GM12878 (cell line): ENCODE measurements around the gene DLX5. TPM values are rescaled to one million over a fixed set of nuclear protein-coding genes. Genes with fewer than 3 reads are reported as not detected.

Source experiments
- ATAC-seq: fragments of 200-7000 bp; cut with Tn5 transposase; 3 replicates; pipeline ENCODE4 v1.9.1; 2020; ENCODE audit warnings: mild to moderate bottlenecking, moderate library complexity
- BruUV-seq: library from RNA; stranded (reverse); fragments of 400-500 nt; replicated peaks from 2 replicates; lab custom pipeline; 2021; lab: Mats Ljungman, UMichigan
- CTCF ChIA-PET: fragments of 300-600 bp; sonication (Branson Sonifier 250); formaldehyde crosslinking; extraction: SDS; loops from one replicate; lab custom pipeline; 2021; ENCODE audit warnings: inconsistent platforms; lab: Yijun Ruan, JAX
- POLR2A ChIA-PET: fragments of 350-600 bp; formaldehyde crosslinking; extraction: SDS; loops from one replicate; lab custom pipeline; 2021; ENCODE audit warnings: inconsistent platforms; lab: Charles Lee
- RAD21 ChIA-PET: fragments of 300-600 bp; sonication (Branson Sonifier 250); formaldehyde crosslinking; loops from one replicate; lab custom pipeline; 2023; ENCODE audit warnings: antibody characterized with exemption; ENCODE audit not compliant: unreplicated experiment; lab: Charles Lee
- SMC1A ChIA-PET: fragments of 300-600 bp; sonication (Branson Sonifier 250); formaldehyde crosslinking; loops from one replicate; lab custom pipeline; 2023; ENCODE audit not compliant: unreplicated experiment, uncharacterized antibody; lab: Charles Lee
- DNase-seq: peaks from one replicate; pipeline ENCODE4 v3.0.0-alpha.2; 2011; ENCODE audit warnings: low read depth, low spot score
- FAIRE-seq: peaks from 3 replicates; lab custom pipeline; 2011; peaks lifted over from hg19 to GRCh38; lab: Jason Lieb, UNC
- H2AFZ ChIP-seq: 2 replicates; pipeline ENCODE4 v1.6.0; 2011; ENCODE audit warnings: low read depth, low read length, control low read depth; ENCODE audit not compliant: control insufficient read depth
- H3K27ac ChIP-seq: 2 replicates; pipeline ENCODE4 v1.5.1; 2011; ENCODE audit warnings: control low read depth; ENCODE audit not compliant: control insufficient read depth, insufficient read depth
- H3K27me3 ChIP-seq, 2 experiments: replicated peaks in 1 of 2; 2 replicates each; pipeline versions ENCODE4 v1.6.0 to v1.6.1; 2011; ENCODE audit warnings: low read length in 1 of 2; ENCODE audit not compliant: control insufficient read depth in 2 of 2, insufficient read depth in 2 of 2
- H3K36me3 ChIP-seq, 2 experiments: 2 replicates each; pipeline ENCODE4 v1.5.1; 2011; ENCODE audit warnings: low read length in 1 of 2; ENCODE audit not compliant: control insufficient read depth in 2 of 2, insufficient read depth in 2 of 2
- H3K4me1 ChIP-seq: 2 replicates; pipeline ENCODE4 v1.6.1; 2011; ENCODE audit warnings: mild to moderate bottlenecking, low read length, moderate library complexity, mixed read lengths; ENCODE audit not compliant: control insufficient read depth, insufficient read depth
- H3K4me2 ChIP-seq: 2 replicates; pipeline ENCODE4 v1.6.0; 2011; ENCODE audit warnings: control low read depth; ENCODE audit not compliant: control insufficient read depth, insufficient read depth
- H3K4me3 ChIP-seq: fragments of 200-600 bp; sonication (generic); 2 replicates; pipeline ENCODE4 v1.5.1; 2016
- H3K79me2 ChIP-seq: 2 replicates; pipeline ENCODE4 v1.6.0; 2011; ENCODE audit warnings: low read length; ENCODE audit not compliant: control insufficient read depth, insufficient read depth
- H3K9ac ChIP-seq: 2 replicates; pipeline ENCODE4 v1.8.0; 2011; ENCODE audit warnings: low read length, control low read depth, mixed read lengths; ENCODE audit not compliant: control insufficient read depth, insufficient read depth
- H3K9me3 ChIP-seq: replicated peaks from 3 replicates; pipeline ENCODE4 v1.5.1; 2011; ENCODE audit warnings: mild to moderate bottlenecking, low read length; ENCODE audit not compliant: control insufficient read depth, insufficient read depth
- H4K20me1 ChIP-seq: 2 replicates; pipeline ENCODE4 v1.6.0; 2011; ENCODE audit not compliant: control insufficient read depth, insufficient read depth
- CEBPB ChIP-seq, 2 experiments: fragments of 150-350 bp in 1 of 2; IDR thresholded peaks; 2 replicates each; pipeline ENCODE4 v1.6.1; 2012 to 2014; ENCODE audit warnings: low read depth in 2 of 2, low read length in 2 of 2, borderline replicate concordance in 1 of 2, inconsistent platforms in 1 of 2
- MEF2B ChIP-seq: fragments of 450-650 bp; IDR thresholded peaks from 2 replicates; pipeline ENCODE4 v1.6.1; 2018; ENCODE audit warnings: mild to moderate bottlenecking, moderate library complexity; ENCODE audit not compliant: partially characterized antibody, poor library complexity, severe bottlenecking
- ZBTB40 ChIP-seq: fragments of 450-650 bp; IDR thresholded peaks from 2 replicates; pipeline ENCODE4 v1.6.1; 2016; ENCODE audit warnings: mild to moderate bottlenecking, moderate library complexity, borderline replicate concordance
- WGBS: methylation state at CpG from one replicate; pipeline ENCODE4 v1.1.6; 2016; ENCODE audit warnings: low lambda C conversion rate; ENCODE audit not compliant: insufficient replicate concordance, insufficient coverage; ENCODE audit errors: missing lambda C conversion rate; 5-methylcytosine and 5-hydroxymethylcytosine counted together
- in situ Hi-C: fragments of 300-500 bp; cut with MboI; formaldehyde crosslinking; loops from 9 replicates; pipeline ENCODE4 v1.14.3; 2018; ENCODE audit warnings: mixed read lengths
- intact Hi-C: fragments of 100-400 bp; cut with micrococcal nuclease; formaldehyde crosslinking; loops from one replicate; pipeline ENCODE4 v1.14.2; 2022; ENCODE audit not compliant: unreplicated experiment
- polyA plus RNA-seq, 11 experiments: library from polyadenylated mRNA; depleted of rRNA in 4 of 11; unstranded in 6 of 11; stranded (reverse) in 5 of 11; fragments of >200 nt; fragmentation: Nextera tagmentation in 4 of 11; fragmentation: Illumina TruSeq in 1 of 11; extraction: Ambion mirVana in 4 of 11; extraction: Trizol in 1 of 11; gene quantifications; 1 replicate in 1 of 11; 2 replicates in 10 of 11; pipeline versions ENCODE4 v1.2.1 to v1.2.3, GENCODE V29; 2011 to 2016; ENCODE audit warnings: inconsistent platforms in 2 of 11, missing spikeins in 2 of 11, low read depth in 1 of 11
- total RNA-seq, 4 experiments: library from RNA; depleted of rRNA in 3 of 4; stranded (reverse); fragments of >200 nt in 3 of 4; fragmentation: Illumina TruSeq in 1 of 4; extraction: Trizol in 1 of 4; gene quantifications; 2 replicates each; pipeline versions ENCODE4 v1.2.1 to v1.2.3, GENCODE V29; 2013 to 2021

Gene DLX5
- total and polyA plus RNA-seq, 10 of the 15 experiments (the other 5 are each of a cell fraction or from before 2014, with no cell fraction given), result not detected

GRCh38 chr7:96985992-96986391, 38.6 kb downstream of the DLX5 start:
- ATAC-seq (no peak), DNase-seq (no peak), FAIRE-seq (no peak)
- TF ChIP-seq CEBPB (IDR thresholded peaks at IDR 0.05; ENCODE audit: borderline replicate concordance in 1 of 2, low read depth in 2 of 2, low read length in 2 of 2) (no peak), MEF2B (no peak), ZBTB40 (no peak)
- H3K4me3 ChIP-seq, result no peak overlapping the region
- POLR2A ChIA-PET, result no interaction called here
- in situ Hi-C loops (no loop called here), intact Hi-C loops (no loop called here)
- peaks cover 0 to 3% of the 10 kb centered on the region in 2 experiments; a peak in 2 of 4 replicates for H3K27me3 ChIP-seq
- H3K79me2 ChIP-seq, result no peaks in the 10 kb centered on the region
- no peak overlapping the region for H3K27ac ChIP-seq
- CTCF ChIA-PET, result no interaction called here
- no peak overlapping the region for H2AFZ ChIP-seq
- H3K9me3 ChIP-seq, result no peaks in the 10 kb centered on the region
- no peaks in the 10 kb centered on the region for H3K4me1 ChIP-seq
- WGBS, result 56% methylated on average over 1 of the region's 1 CpG
- no peak overlapping the region for H3K9ac ChIP-seq
- H3K4me2 ChIP-seq, result no peak overlapping the region
- no TSS peak for BruUV-seq
- no peaks in the 10 kb centered on the region for H4K20me1 ChIP-seq
- RAD21 ChIA-PET, result no interaction called here
- SMC1A ChIA-PET, result no interaction called here
- no peaks in the 10 kb centered on the region for H3K36me3 ChIP-seq
